HG02885 (cell line): ENCODE data around the gene RBPJL.

Experiments used
- ATAC-seq: cut with Tn5 transposase; IDR thresholded peaks from one replicate; pipeline ENCODE4 v1.9.1; 2021; ENCODE audit warnings: mild to moderate bottlenecking; ENCODE audit not compliant: unreplicated experiment, poor library complexity

Gene RBPJL

DNA sequence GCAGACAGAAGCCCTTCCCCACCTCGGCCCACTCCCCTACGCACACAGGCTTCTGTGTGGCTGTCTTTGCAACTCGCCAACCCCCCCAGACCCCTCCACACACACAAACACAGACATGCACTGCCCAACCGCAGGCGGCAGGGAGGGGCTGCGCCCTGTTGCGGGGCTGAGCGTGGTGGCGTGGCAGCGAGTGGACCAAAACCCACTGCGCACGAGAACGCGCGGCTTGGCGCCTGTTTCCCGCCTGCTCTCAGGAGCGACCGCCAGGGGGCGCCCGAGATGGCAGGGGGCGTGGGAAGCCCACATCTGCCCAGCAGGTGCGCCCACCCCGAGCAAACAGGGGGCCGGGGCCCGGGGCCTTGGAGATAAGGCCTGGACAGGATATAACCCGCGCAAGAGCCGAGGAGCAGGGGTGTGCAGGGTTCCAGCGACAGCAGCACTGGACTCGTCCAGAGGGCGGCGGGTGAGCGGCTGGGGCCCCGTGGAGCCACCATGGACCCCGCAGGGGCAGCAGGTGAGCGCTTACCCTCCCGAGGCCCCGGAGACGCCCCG is at the start of gene RBPJL:
Gene RBPJL (plus strand): TSS at position 410 of the 552 bp plus-strand sequence. CDS start 83 bp downstream, at position 493.
- ATAC-seq: no peak

GRCh38 chr20:45257161-45257560 is 49.5 kb upstream of the RBPJL start:
- ATAC-seq: no peak

DNA sequence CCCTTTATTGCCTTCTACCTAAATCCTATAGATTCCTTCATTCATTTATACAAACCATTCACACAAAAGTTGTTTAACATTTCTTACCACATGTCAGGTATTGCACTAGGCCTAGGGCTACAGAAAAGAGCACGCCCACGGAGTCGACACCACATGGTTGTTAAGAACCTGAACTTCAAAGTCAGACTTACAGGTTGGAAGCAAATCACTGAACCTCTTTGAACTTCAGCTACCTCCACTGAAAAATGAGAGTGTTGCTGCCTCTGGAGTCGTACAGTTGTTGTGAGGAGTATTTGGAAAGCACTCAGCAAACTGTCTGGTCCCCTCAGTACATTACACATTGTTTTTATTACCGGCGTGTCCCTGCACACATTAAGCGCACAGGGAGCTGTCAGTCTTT is 48.9 kb upstream of the RBPJL start:
- ATAC-seq: no peak

- no peak for ATAC-seq
Observed at GRCh38 chr20:45258259-45258658, 48.4 kb upstream of the RBPJL start.

DNA sequence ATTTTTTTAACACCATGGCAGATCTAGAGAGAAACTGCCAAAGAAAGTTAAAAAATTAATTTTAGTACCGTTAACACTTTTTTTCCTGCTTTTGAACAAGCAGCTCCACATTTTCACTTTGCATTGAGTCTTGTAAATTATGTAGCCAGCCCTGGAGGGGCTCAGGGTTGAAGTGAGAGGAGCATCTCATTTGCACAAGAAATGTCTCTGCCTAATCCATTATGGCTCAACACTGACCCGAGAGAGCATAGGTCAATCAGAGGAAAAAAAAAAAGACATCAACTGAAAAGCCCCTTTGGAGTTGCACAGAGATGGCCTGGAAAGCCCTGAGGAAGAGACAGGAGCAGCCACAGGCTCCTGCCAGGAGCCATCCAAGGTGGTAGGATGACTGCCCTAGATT is 48.0 kb upstream of the RBPJL start:
- no peak for ATAC-seq

DNA sequence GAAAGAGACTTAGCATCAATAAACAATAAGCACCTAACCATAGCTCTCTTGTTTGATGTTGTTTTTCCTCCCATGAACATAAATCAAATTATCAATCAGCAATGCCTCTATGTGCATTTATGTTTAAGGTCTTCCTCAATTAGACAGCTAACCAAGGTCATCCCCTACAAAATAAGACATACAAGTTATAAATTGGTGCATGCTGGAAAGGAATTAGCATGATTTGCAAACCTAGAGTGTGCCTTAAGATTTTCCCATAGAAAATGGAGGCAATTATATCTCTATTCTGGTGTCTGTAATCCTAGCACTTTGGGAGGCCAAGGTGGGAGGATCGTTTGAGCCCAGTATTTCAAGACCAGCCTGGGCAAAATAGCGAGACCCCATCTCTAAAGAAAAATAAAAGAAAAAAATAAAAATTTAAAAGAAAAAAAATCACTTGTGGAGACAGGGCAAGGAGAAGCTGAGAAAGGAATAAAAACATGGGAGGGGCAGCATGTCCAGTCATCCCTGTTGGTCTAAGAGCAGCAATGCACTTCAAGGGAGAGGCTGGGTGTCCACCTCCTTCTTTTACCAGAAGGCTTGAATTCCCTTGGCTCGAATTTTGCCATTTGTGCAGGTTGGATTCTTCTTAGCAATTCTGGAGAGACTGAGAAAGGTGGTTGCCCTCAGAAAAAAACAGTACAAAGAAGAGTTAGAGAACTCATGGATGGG is 42.9 kb upstream of the RBPJL start:
- ATAC-seq: no peak

- ATAC-seq: no peak
Observed at GRCh38 chr20:45266977-45267376, 39.7 kb upstream of the RBPJL start.

DNA sequence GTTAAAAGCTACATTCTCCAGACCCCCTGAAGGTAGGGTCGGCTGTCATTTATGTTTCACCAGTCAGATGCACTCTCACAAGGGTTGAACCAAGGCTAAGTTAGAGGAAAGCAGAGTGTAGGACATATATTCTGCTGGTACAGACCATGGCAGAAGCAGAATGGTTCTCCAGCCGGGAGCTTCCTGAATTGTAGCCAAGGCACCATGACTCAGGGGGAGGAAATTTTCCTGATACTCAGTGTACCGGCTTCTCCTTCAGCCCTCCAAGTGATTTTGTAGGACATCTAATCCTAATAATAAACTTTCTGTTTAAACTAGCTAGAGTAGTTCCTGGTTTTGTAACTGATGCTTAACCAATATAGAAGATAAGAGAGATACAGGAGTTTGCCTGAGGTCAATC is 38.1 kb upstream of the RBPJL start:
- no peak for ATAC-seq

- ATAC-seq: no peak
Observed at GRCh38 chr20:45269056-45269455, 37.6 kb upstream of the RBPJL start.

DNA sequence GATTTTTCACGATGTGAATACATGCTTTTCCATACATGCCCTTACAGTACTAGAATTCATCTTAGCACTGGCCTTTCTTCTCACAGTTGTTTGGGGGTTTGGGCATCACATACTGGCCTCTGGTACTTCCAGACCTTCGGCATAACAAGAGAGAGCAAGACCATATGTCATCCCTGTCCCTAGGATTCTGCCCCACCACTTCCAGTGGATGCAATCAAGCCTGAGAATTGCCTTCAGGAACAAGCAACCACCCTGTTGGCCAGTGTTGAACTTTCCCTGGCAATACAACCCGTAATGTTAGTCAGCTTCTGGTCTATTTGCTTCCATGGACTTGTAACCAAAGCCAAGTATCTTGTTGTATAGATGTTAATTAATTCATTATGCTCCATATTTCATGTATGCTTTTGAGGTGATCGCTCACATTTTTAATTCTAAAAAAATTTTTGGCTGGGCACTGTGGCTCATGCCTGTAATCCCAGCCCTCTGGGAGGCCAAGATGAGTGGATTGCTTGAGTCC is 36.8 kb upstream of the RBPJL start:
- no peak for ATAC-seq

DNA sequence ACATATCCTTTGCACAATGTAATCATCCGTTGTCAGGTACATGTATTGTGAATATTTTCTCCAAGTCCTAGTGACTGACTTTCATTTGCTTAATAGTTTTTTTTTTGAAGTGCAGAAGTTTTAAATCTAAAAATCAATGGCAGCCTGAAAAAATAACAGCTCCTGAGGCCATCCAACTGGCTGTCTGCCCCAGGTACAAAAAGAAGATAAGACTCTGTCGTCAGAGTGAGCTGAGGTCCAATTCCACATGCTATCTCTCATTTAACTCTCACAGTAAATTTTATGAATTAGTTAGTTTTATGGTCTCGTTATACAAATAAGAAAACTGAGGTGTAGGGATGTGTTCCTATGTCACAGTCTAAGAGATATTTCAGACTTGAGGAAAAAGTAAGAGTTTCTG is 31.3 kb upstream of the RBPJL start:
- no peak for ATAC-seq

DNA sequence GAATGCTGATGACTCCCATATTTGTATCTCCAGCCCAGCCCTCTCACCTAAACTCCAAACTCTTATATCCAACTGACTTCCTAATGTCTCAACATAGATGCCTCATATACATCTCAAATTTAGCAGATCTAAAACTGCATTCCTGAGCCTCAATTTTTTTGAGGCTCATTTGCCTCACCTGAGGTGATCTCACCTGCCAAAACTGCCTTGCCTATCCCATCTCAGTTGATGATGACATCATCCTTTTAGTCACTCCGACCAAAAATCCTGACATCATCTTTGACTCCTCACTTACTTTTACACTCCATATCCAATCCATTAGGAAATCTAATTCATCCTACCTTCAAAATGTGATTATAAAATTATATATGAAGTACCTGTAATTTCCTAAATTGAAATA is 26.6 kb upstream of the RBPJL start:
- no peak for ATAC-seq

- no peak for ATAC-seq
Observed at GRCh38 chr20:45282700-45283550, 23.7 kb upstream of the RBPJL start.

DNA sequence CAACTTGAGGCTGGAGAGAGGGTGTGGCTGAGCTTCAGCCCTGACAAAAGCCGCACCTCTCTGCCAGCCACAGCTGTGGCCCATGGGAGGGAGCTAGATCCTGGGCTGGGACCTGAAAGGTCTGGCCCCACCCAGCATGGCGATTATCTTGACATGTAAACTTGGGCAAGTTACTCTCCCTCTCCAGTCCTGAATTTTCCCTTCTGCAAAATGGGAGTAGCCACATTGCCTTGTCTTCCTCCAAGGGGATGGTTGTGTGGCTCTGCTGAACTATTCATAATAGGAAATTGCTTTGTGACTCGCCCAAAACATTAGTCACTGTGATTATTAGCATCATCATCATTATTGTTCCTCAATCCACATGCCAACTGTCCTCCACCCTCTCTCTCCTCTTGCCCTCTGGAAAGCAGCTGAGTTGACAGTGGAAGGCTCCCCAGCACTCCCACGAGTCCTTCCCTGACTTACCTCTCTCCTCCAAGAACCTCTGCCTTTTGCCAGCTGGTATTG is 23.0 kb upstream of the RBPJL start:
- ATAC-seq: no peak

DNA sequence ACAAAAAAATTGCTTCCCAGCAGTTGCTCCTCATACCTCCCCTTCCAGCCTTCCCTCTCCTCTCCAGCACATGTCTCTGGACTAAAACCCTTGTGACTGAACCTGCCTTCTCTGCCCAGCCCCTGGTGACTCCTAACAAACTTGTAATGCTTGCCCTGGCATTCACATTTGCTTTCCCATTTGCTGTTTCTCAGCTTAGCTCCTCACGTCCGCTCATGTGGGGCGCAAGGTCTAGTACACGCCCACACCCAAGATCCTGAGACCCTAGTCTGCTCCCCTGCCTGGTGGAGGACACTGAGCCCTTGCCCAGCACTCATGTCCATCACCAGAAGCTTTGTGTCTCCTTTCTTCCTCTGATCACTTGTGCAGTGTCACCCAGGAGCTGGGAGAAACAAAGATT is 18.3 kb upstream of the RBPJL start:
- ATAC-seq: no peak

GRCh38 chr20:45288860-45289259 is 17.8 kb upstream of the RBPJL start:
- ATAC-seq: no peak

- no peak for ATAC-seq
Observed at GRCh38 chr20:45289942-45290676, 16.5 kb upstream of the RBPJL start.

DNA sequence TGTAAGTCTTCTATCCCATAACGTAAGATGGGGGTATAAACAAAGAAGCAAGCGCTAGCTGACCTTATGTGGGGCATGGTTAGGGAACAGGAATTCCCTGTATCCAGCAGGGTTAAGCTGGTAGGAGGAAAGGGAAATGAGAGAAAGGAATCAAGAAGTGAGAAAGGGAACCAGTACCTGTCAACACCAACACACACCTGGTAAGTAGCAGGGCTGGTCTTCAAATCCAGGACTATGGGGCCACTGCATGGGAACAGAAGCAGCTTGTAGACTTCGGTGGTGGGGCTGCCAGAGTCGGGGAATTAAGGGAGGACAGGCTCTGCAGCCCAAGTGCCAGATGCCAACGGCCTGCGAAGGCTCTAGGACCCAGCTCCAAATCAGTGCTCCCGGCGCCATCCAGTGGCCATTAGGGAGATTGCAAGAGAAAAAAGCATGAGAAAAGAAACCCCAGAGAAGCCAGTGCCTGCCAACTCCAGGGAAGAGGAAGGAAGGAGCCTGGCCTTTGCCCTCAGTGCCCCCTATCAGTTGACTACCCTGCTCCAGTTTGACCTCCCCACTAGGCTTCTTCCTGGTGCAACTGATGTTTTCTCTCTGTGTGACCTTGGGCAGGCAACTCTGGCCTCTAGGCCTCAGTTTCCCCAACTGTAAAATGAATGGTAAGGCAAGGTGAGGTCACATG is 15.8 kb upstream of the RBPJL start:
- no peak for ATAC-seq

- no peak for ATAC-seq
Observed at GRCh38 chr20:45291526-45291925, 15.1 kb upstream of the RBPJL start.

GRCh38 chr20:45292343-45292742 is 14.3 kb upstream of the RBPJL start:
- ATAC-seq: no peak
